Stimulated activated memory B cell treated with anti-CD40 and anti-IgM and Interleukin-4, amounts not matched to agents 10 μg/mL and 1 μg/mL and 100 μg/mL, for 72 hours (primary cell): ENCODE results near the gene CFAP61.
"Not testable (repeated sequence)": the region's sequence is repeated elsewhere in the genome, so short reads cannot be mapped to it uniquely, and the experiment has no call there.

ENCODE experiments used
- ATAC-seq: fragments of 150-1000 bp; cut with Tn5 transposase; 2 replicates; pipeline ENCODE4 v1.10.0; 2021
- H3K27ac Mint-ChIP-seq: one replicate; pipeline ENCODE4 v1.8.0; 2022; ENCODE audit warnings: mild to moderate bottlenecking, mixed read lengths
- H3K27me3 Mint-ChIP-seq: one replicate; pipeline ENCODE4 v1.8.0; 2022; ENCODE audit warnings: mixed read lengths
- H3K36me3 Mint-ChIP-seq: one replicate; pipeline ENCODE4 v1.8.0; 2022; ENCODE audit warnings: mixed read lengths
- H3K4me1 Mint-ChIP-seq: one replicate; pipeline ENCODE4 v1.8.0; 2022; ENCODE audit warnings: mixed read lengths
- H3K4me3 Mint-ChIP-seq: one replicate; pipeline ENCODE4 v1.8.0; 2022; ENCODE audit warnings: mild to moderate bottlenecking, moderate library complexity, mixed read lengths
- H3K9me3 Mint-ChIP-seq: one replicate; pipeline ENCODE4 v1.8.0; 2022; ENCODE audit warnings: mixed read lengths

CFAP61 gene

GRCh38 chr20:20211988-20212518 lies 159.7 kb downstream of the CFAP61 start:
- Mint-ChIP-seq H3K4me1 (peaks cover 4% of the 10 kb centered on the region), H3K4me3 (no peak overlapping the region), H3K27ac (no peak overlapping the region), H3K27me3 (peaks cover 37% of the 10 kb centered on the region), H3K9me3 (no peaks in the 10 kb centered on the region), H3K36me3 (no peaks in the 10 kb centered on the region)
- ATAC-seq, result no peak

GRCh38 chr20:20212675-20213096 lies 160.4 kb downstream of the CFAP61 start:
- H3K27ac Mint-ChIP-seq, result no peak overlapping the region
- H3K27me3 Mint-ChIP-seq, result peaks cover 34% of the 10 kb centered on the region
- ATAC-seq, result no peak
- no peak overlapping the region for H3K4me3 Mint-ChIP-seq
- H3K36me3 Mint-ChIP-seq, result no peaks in the 10 kb centered on the region
- H3K9me3 Mint-ChIP-seq, result peaks cover 1% of the 10 kb centered on the region
- peaks cover 4% of the 10 kb centered on the region for H3K4me1 Mint-ChIP-seq

- H3K27me3 Mint-ChIP-seq, result peaks cover 33% of the 10 kb centered on the region
- ATAC-seq, result no peak
- no peaks in the 10 kb centered on the region for H3K36me3 Mint-ChIP-seq
- no peak overlapping the region for H3K4me3 Mint-ChIP-seq
- peaks cover 10% of the 10 kb centered on the region for H3K9me3 Mint-ChIP-seq
- no peak overlapping the region for H3K27ac Mint-ChIP-seq
- no peaks in the 10 kb centered on the region for H3K4me1 Mint-ChIP-seq
These were observed 161.3 kb downstream of the CFAP61 start for GRCh38 chr20:20213526-20214121.

GRCh38 chr20:20214757-20215275 lies 162.5 kb downstream of the CFAP61 start:
- no peak for ATAC-seq
- H3K9me3 Mint-ChIP-seq, result peaks cover 14% of the 10 kb centered on the region
- no peak overlapping the region for H3K27ac Mint-ChIP-seq
- no peaks in the 10 kb centered on the region for H3K4me1 Mint-ChIP-seq
- no peak overlapping the region for H3K4me3 Mint-ChIP-seq
- H3K27me3 Mint-ChIP-seq, result peaks cover 36% of the 10 kb centered on the region
- no peaks in the 10 kb centered on the region for H3K36me3 Mint-ChIP-seq

- Mint-ChIP-seq H3K9me3 (peaks cover 14% of the 10 kb centered on the region), H3K4me1 (no peaks in the 10 kb centered on the region), H3K4me3 (no peak overlapping the region), H3K27me3 (peaks cover 28% of the 10 kb centered on the region), H3K36me3 (no peaks in the 10 kb centered on the region), H3K27ac (no peak overlapping the region)
- no peak for ATAC-seq
These were observed 163.8 kb downstream of the CFAP61 start for GRCh38 chr20:20215976-20216727.

GRCh38 chr20:20216941-20217340 lies 164.6 kb downstream of the CFAP61 start:
- Mint-ChIP-seq H3K9me3 (peaks cover 14% of the 10 kb centered on the region), H3K27ac (no peak overlapping the region), H3K36me3 (no peaks in the 10 kb centered on the region), H3K27me3 (peaks cover 35% of the 10 kb centered on the region), H3K4me1 (no peaks in the 10 kb centered on the region), H3K4me3 (no peak overlapping the region)
- ATAC-seq, result no peak

- Mint-ChIP-seq H3K4me1 (no peaks in the 10 kb centered on the region), H3K9me3 (peaks cover 14% of the 10 kb centered on the region), H3K36me3 (no peaks in the 10 kb centered on the region), H3K27me3 (peaks cover 41% of the 10 kb centered on the region), H3K4me3 (no peak overlapping the region), H3K27ac (no peak overlapping the region)
- no peak for ATAC-seq
These were observed 165.3 kb downstream of the CFAP61 start for GRCh38 chr20:20217621-20218020.

- ATAC-seq, H3K4me1 Mint-ChIP-seq, H3K27ac Mint-ChIP-seq, H3K4me3 Mint-ChIP-seq, H3K36me3 Mint-ChIP-seq: not testable (repeated sequence)
- Mint-ChIP-seq H3K27me3 (peaks cover 41% of the 10 kb centered on the region), H3K9me3 (peaks cover 14% of the 10 kb centered on the region)
These were observed 165.8 kb downstream of the CFAP61 start for GRCh38 chr20:20218106-20218505.

GRCh38 chr20:20219016-20219415 lies 166.7 kb downstream of the CFAP61 start:
- Mint-ChIP-seq H3K36me3 (no peaks in the 10 kb centered on the region), H3K4me3 (no peak overlapping the region), H3K4me1 (no peaks in the 10 kb centered on the region), H3K27me3 (peaks cover 41% of the 10 kb centered on the region), H3K9me3 (peaks cover 14% of the 10 kb centered on the region), H3K27ac (no peak overlapping the region)
- no peak for ATAC-seq

- H3K9me3 Mint-ChIP-seq, result peaks cover 14% of the 10 kb centered on the region
- H3K4me3 Mint-ChIP-seq, result no peak overlapping the region
- H3K27me3 Mint-ChIP-seq, result peaks cover 33% of the 10 kb centered on the region
- no peaks in the 10 kb centered on the region for H3K4me1 Mint-ChIP-seq
- H3K36me3 Mint-ChIP-seq, result no peaks in the 10 kb centered on the region
- no peak for ATAC-seq
- no peak overlapping the region for H3K27ac Mint-ChIP-seq
These were observed 167.8 kb downstream of the CFAP61 start for GRCh38 chr20:20220134-20220533.

GRCh38 chr20:20223981-20224380 lies 171.6 kb downstream of the CFAP61 start:
- H3K4me3 Mint-ChIP-seq, result no peak overlapping the region
- ATAC-seq, result no peak
- no peak overlapping the region for H3K27ac Mint-ChIP-seq
- H3K9me3 Mint-ChIP-seq, result peaks cover 2% of the 10 kb centered on the region
- H3K36me3 Mint-ChIP-seq, result no peaks in the 10 kb centered on the region
- peaks cover 18% of the 10 kb centered on the region for H3K27me3 Mint-ChIP-seq
- no peaks in the 10 kb centered on the region for H3K4me1 Mint-ChIP-seq

GRCh38 chr20:20224806-20225205 lies 172.5 kb downstream of the CFAP61 start:
- Mint-ChIP-seq H3K9me3 (no peaks in the 10 kb centered on the region), H3K27ac (no peak overlapping the region), H3K36me3 (no peaks in the 10 kb centered on the region), H3K4me1 (no peaks in the 10 kb centered on the region), H3K27me3 (peaks cover 13% of the 10 kb centered on the region), H3K4me3 (no peak overlapping the region)
- no peak for ATAC-seq

- Mint-ChIP-seq H3K4me1 (no peaks in the 10 kb centered on the region), H3K27me3 (peaks cover 15% of the 10 kb centered on the region), H3K36me3 (no peaks in the 10 kb centered on the region), H3K4me3 (no peak overlapping the region), H3K9me3 (no peaks in the 10 kb centered on the region), H3K27ac (no peak overlapping the region)
- no peak for ATAC-seq
These were observed 173.2 kb downstream of the CFAP61 start for GRCh38 chr20:20225325-20226043.

- H3K4me1 Mint-ChIP-seq, result no peaks in the 10 kb centered on the region
- no peak overlapping the region for H3K4me3 Mint-ChIP-seq
- no peaks in the 10 kb centered on the region for H3K9me3 Mint-ChIP-seq
- ATAC-seq, result no peak
- no peak overlapping the region for H3K27ac Mint-ChIP-seq
- no peaks in the 10 kb centered on the region for H3K36me3 Mint-ChIP-seq
- peaks cover 22% of the 10 kb centered on the region for H3K27me3 Mint-ChIP-seq
These were observed 174.2 kb downstream of the CFAP61 start for GRCh38 chr20:20226554-20226953.

- H3K9me3 Mint-ChIP-seq, result no peaks in the 10 kb centered on the region
- no peak overlapping the region for H3K4me3 Mint-ChIP-seq
- no peak for ATAC-seq
- no peak overlapping the region for H3K27ac Mint-ChIP-seq
- peaks cover 18% of the 10 kb centered on the region for H3K27me3 Mint-ChIP-seq
- no peaks in the 10 kb centered on the region for H3K4me1 Mint-ChIP-seq
- H3K36me3 Mint-ChIP-seq, result no peaks in the 10 kb centered on the region
These were observed 174.8 kb downstream of the CFAP61 start for GRCh38 chr20:20227013-20227571.
